HG03025 (cell line): ENCODE measurements around the gene PPM1H.
"Not testable (repeated sequence)": the region's sequence is repeated elsewhere in the genome, so short reads cannot be mapped to it uniquely, and the experiment has no call there.

Experiments used
- ATAC-seq: cut with Tn5 transposase; IDR thresholded peaks from one replicate; pipeline ENCODE4 v1.9.1; 2021; ENCODE audit warnings: mild to moderate bottlenecking, moderate library complexity; ENCODE audit not compliant: unreplicated experiment, low FRiP score

Gene PPM1H

GRCh38 chr12:62843716-62844115 is 91.2 kb downstream of the PPM1H start:
- ATAC-seq, result no peak

GRCh38 chr12:62841846-62842245 is 93.1 kb downstream of the PPM1H start:
- no peak for ATAC-seq

GRCh38 chr12:62840806-62841205 is 94.1 kb downstream of the PPM1H start:
- ATAC-seq, result no peak

GRCh38 chr12:62839869-62840660 is 94.9 kb downstream of the PPM1H start:
- ATAC-seq, result no peak

- no peak for ATAC-seq
Observed at GRCh38 chr12:62834971-62835547, 99.9 kb downstream of the PPM1H start.

DNA sequence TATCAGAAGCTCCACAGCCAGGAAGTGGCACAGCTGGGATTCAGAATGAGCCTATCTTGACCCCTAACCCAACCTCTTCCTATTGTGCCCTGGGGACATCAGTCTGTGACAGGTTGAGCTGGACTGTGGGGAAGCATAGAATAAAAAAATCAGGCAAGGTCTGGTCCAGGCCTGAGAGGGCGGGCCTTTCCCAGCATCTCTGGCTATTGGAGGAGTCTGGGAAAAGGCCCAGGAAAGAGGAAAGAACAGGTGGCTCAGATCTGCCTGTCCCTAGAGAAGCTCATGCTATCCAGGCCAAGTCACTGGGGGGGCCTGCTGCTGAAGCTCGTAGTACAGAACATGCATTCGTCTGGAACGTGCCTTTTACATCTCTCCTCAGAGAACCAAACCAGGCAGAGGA is 100.5 kb downstream of the PPM1H start:
- ATAC-seq, result no peak

- no peak for ATAC-seq
Observed at GRCh38 chr12:62833634-62834033, 101.3 kb downstream of the PPM1H start.

GRCh38 chr12:62832558-62832957 is 102.4 kb downstream of the PPM1H start:
- no peak for ATAC-seq

- ATAC-seq, result no peak
Observed at GRCh38 chr12:62832027-62832426, 102.9 kb downstream of the PPM1H start.

- ATAC-seq, result no peak
Observed at GRCh38 chr12:62827855-62828254, 107.1 kb downstream of the PPM1H start.

- ATAC-seq, result no peak
Observed at GRCh38 chr12:62827042-62827441, 107.9 kb downstream of the PPM1H start.

DNA sequence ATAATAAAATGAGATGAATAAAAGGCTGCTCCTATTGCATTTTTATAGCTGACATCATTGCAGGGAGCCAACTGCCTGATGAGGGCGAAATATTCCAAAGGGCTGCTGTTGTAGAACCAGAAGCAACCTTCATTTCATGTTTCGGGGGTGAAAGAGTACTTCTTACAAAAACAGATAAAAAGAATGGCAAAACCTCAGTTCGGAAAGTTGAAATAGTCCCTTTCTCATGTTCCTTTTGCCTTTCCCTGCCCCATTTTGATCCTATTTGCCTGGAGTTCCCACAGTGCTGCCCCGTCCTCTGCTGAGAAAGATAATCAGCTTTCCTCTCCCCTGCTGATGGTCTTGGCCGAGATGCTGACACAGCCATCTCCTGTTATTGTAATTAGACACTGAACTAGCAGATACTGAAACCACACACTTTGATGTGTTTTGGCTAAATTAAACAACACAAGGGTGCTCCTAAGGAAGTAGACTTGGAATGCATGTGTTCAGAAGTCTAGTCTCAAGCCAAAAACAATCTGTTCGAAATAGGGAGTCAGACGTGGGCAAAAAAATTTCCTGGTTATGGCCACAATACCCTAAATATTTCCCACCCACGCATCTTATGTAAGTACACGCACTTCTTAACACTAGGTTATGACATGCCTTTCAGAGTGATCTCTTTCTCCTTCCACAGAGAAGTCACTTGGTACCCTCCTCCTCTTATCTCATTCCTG is 117.2 kb downstream of the PPM1H start:
- no peak for ATAC-seq

- ATAC-seq, result no peak
Observed at GRCh38 chr12:62814243-62814642, 120.7 kb downstream of the PPM1H start.

DNA sequence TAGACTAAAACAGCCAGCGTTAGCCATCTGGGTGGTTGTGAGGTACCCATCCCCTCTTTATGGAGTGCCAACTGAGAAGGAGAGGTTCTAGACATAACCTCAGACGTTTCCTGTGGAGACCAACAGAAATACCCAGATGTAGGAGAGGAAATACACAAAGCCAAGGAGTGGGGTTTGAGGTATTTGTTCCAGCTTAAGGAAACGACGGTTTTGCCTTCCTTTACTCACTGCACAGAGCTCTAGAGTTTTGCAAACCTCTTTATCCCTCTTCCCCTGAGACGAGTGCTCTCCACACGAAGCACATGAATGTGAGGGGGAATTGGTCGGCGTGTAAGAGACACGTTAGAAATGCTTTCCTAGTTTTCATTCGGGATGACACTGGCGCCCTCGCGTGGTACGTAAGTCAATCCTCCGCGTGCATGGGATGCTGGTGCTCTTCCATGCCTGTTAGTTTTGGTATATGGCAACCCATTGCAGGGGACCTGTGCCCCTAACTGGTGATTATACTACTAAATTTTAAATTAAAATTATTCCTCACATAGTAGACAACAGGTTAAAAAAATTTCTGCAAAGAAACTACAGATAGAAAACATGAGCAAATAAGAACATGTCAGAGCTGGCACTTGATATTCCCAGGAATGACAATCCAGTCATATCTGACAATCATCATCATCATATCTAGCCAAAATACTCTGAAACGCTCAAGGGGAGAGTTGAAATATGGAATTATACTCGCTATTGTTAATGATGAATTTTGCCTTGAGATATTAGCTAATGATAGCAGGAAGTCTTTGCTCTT is 121.7 kb downstream of the PPM1H start:
- no peak for ATAC-seq

- ATAC-seq, result not testable (repeated sequence)
Observed at GRCh38 chr12:62811481-62811880, 123.5 kb downstream of the PPM1H start.

- ATAC-seq, result peak; percentile 74
Observed at GRCh38 chr12:62808166-62808879, 126.6 kb downstream of the PPM1H start.

- no peak for ATAC-seq
Observed at GRCh38 chr12:62806893-62807292, 128.1 kb downstream of the PPM1H start.

DNA sequence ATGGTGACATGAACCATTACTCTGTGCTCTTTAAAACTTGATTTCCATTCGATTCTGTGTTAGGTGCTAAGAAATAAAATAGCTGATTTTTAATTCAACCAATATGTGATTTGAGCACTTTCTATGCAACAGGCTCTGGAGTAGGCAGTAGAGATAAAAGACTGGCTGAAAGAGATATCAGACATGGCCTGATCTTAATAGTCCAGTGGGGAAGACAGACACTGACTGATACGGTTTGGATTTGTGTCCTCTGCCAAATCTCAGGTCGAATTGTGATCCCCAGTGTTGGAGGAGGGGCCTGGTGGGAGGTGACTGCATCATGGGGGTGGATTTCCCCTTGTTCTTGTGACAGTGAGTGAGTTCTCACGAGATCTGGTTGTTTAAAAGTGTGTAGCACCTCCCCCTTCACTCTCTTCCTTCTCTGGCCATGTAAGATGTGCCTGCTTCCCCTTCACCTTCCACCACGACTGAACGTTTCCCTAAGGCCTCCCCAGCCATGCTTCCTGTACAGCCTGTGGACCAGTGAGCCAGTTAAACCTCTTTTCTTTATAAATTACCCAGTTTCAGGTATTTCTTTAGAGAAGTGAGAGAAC is 128.6 kb downstream of the PPM1H start:
- ATAC-seq, result no peak

- no peak for ATAC-seq
Observed at GRCh38 chr12:62805517-62805916, 129.4 kb downstream of the PPM1H start.

DNA sequence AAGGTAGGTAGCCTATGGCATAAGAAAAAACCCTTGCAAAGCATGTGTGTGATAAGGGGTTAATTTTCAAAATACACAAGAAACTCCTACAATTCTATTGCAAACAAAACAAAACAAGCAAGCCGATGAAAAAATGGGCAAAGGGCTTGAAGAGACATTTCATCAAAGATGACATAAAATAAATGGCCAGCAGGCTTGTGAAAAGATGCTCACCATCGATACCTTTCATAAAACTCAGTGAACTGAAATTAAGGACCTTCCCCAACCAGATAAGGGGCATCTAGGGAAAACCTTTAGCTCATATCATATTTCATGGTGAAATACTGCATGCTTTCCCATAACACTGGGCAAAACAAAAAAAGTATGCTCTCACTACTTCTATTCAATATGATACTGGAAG is 131.2 kb downstream of the PPM1H start:
- ATAC-seq, result no peak
